HG02885 (cell line): ENCODE data around the gene TMTC2.
A peak's percentile ranks its signal among the peaks of the same experiment; 100 is the strongest.
"Not testable (repeated sequence)": the region's sequence is repeated elsewhere in the genome, so short reads cannot be mapped to it uniquely, and the experiment has no call there.

Experiments used
- ATAC-seq: cut with Tn5 transposase; IDR thresholded peaks from one replicate; pipeline ENCODE4 v1.9.1; 2021; ENCODE audit warnings: mild to moderate bottlenecking; ENCODE audit not compliant: unreplicated experiment, poor library complexity

The TMTC2 gene

DNA sequence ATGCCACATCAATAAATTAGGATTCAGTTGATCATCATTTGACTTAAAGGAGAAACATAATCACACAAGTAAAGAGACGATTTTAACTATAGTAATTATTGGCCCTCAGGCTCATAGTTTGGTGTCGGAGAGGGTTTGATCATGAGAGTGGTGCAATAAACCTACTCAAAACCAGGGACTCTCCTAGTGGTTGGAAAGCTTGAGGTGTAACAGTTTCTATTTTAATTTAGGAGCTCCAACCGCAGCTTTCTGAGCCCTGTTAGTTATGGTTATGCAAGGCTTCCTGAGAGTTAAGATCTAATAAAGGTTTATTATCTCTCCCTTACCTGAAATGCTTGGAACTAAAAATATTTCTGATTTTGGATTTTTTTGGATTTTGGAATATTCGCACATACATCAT is 36.4 kb downstream of the TMTC2 start:
- peak; percentile 89 for ATAC-seq

DNA sequence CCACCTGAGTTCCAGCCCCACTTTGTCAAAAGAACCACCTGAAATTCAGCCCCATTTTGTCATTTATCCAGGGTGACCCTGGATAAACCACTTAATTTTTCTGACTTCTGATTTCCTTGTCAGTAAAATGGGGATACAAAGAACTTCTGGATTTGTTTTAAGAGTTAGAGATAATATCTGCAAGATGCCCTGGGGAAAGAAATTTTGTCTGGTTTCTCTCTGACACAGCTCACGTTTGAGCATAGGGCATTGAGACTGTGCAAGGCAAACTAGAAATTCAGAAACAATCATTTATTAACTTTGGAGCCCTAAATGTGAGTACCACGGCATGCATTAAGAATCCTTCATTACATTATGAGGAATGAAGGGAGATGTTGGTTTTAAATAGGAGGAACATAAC is 37.2 kb downstream of the TMTC2 start:
- ATAC-seq: no peak

- no peak for ATAC-seq
Observed at GRCh38 chr12:82725741-82726140, 39.0 kb downstream of the TMTC2 start.

GRCh38 chr12:82727886-82728285 is 41.2 kb downstream of the TMTC2 start:
- ATAC-seq: no peak

DNA sequence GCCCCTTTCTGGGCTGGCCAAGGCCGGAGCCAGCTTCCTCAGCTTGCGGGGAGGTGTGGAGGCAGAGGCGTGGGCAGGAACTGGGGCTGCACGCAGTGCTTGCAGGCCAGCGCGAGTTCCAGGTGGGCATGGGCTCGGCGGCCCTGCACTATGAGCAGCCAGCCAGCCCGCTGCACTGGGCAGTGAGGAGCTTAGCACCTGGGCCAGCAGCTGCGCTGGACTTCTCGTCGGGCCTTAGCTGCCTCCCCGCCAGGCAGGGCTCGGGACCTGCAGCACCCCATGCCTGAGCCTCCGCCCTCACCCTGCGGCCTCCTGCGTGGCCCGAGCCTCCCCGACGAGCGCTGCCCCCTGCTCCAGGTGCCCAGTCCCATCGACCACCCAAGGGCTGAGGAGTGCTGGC is 42.0 kb downstream of the TMTC2 start:
- no peak for ATAC-seq

- no peak for ATAC-seq
Observed at GRCh38 chr12:82730953-82731459, 44.3 kb downstream of the TMTC2 start.

GRCh38 chr12:82740129-82741000 is 53.7 kb downstream of the TMTC2 start:
- ATAC-seq: no peak

- no peak for ATAC-seq
Observed at GRCh38 chr12:82745063-82745674, 58.5 kb downstream of the TMTC2 start.

DNA sequence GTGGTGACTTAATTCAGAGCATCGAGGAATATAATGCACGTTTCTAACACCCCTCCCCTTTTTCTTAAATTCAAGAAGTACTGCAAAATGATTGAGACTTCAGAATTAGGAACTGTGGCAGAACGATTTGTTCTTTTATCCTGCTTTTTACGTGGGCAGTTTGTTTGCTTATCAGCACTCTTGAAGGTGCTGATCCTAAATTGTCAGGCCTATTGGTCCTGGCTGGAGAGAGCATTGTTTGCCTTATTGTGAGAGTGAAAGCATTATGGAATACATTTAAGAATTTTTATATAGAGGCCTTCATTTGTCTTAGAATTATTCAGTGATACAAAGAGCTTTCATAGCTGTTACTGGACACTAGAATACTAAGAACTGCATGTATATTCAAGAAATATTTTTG is 59.1 kb downstream of the TMTC2 start:
- ATAC-seq: no peak

GRCh38 chr12:82746668-82747067 is 60.0 kb downstream of the TMTC2 start:
- ATAC-seq: no peak

GRCh38 chr12:82749015-82749414 is 62.3 kb downstream of the TMTC2 start:
- ATAC-seq: no peak

DNA sequence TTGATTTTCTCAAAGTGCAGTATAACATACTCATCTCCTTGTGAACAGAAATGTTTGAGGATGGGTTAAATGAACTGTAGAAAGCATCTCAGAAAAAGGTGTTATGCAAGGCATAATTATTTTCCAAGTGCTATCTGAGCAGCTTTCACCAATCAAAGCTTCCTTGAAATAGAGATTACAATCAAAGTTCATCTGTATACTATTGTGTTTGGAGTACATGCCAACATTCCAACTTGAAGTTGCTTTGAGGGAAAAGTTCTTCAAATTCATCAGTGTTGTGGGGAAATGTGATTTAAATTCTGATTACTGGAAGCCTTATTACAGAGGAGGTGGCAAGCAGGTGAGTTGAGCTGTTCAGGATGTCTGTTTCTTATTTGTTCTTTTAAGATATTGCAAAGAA is 68.2 kb downstream of the TMTC2 start:
- ATAC-seq: no peak

DNA sequence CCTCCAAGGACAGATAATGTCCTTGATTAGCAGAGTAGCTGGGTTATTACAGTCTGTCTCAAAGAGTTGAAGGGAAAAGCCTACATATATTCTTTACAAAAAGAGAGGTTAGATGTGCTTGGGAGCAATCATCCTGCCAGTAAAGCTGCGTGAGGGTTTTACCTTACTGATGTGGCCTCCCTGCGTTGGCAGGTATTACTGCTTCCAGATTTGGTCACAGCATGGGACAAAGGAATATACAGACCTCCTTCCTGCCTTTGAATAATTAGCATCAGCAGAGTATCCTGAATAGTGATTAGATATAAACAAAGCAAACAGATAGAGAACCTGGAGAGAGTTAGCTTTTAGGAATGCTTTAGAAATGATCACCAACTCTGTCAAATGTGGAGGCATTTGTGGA is 69.6 kb downstream of the TMTC2 start:
- ATAC-seq: no peak

GRCh38 chr12:82757059-82757458 is 70.4 kb downstream of the TMTC2 start:
- ATAC-seq: no peak

DNA sequence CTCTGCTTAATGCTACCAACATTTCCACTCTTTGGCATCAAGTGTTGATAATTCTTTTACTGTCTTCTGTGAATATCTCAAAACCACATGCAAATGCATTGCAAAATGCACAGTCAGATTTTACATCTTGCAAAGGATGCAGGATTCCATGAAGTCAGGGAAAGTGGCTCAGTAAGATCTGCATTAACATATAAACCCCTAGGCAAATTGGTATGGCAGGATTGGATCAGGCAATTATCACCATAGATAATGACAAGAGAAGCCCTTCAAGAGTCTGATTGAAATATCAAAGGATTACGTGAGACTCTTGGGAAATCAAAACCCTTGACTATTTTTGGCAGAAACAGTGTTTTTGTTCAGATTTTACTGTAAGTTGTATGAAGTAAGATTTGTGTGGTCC is 71.0 kb downstream of the TMTC2 start:
- no peak for ATAC-seq

DNA sequence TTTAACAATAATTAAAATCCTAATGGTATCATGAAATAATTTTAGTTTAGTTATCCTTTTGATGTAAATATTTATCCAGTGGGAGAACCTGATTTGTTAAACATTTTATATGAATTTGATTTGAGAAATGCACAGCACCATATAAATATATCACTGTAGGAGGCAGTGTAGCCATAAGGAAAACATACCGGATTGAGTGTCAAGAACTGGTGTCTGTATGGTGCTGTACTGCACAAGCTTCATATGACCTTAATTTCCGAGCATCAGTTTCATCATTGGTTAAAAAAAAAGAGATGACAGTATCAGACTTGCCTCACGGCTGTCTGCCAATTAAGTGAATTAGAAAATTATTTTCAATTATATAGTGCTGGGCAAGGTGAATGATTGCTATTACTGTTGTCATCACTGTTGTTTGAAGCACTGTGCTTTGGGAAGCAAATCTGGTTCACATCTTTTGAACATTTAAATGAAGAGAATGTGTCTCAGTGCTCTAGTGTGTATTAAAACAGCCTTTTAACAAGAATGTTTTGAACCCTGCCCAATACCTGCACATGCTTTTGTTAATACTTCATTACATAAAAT is 72.1 kb downstream of the TMTC2 start:
- ATAC-seq: no peak

GRCh38 chr12:82760423-82760822 is 73.7 kb downstream of the TMTC2 start:
- no peak for ATAC-seq

GRCh38 chr12:82765206-82765605 is 78.5 kb downstream of the TMTC2 start:
- ATAC-seq: not testable (repeated sequence)

DNA sequence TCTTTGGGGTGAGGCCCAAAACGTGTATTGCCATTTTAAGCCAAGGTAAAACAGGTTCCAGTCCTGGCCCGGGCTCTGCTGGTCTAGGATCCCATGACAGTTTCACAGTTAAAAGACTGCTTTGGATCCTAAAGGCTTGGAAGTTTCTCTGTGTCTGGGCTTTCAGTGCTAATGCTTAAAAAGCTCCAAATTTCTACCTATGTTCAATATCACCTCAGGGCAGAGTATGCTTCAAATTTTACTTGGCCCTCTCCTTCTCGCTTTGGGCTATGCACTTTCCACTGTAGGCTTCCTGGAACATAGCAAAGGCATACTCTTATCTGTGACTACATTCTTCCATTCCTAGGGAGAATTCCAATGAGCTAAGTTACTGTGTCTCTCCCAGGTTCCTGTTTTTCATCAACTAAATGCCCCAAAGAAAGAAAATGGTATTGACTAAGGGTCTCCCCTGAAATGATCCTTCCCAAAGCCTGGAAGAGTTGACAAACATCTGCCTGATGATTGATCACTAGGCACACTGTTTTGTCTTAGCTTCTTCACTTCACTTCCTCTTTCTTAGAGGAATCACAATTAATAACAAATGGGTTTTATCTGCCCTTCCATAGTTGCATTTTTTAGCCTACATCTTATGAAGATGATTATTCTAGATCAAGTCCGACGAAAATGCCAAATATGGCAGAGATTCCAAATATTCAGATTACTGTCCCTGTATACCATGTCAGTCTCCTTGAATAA is 79.4 kb downstream of the TMTC2 start:
- ATAC-seq: no peak

DNA sequence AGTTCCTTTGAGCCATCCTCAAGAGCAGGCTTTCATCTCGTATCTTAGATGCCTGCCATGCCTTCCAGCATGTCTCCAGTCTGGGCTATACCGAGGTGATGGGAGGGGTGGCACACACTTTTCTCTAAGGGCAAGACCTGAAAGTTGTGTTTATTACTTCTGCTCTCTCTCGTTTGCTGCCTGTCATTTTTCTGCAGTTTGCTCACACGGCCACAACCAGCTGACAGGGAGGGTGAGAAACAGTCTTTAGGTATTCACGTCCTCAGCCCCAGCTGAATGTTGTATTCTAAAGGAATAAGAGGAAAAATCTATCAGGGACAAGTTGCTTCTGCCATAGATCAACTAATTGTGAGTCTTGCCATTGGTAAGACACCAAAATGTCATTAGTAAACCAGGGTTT is 88.0 kb downstream of the TMTC2 start:
- ATAC-seq: no peak

DNA sequence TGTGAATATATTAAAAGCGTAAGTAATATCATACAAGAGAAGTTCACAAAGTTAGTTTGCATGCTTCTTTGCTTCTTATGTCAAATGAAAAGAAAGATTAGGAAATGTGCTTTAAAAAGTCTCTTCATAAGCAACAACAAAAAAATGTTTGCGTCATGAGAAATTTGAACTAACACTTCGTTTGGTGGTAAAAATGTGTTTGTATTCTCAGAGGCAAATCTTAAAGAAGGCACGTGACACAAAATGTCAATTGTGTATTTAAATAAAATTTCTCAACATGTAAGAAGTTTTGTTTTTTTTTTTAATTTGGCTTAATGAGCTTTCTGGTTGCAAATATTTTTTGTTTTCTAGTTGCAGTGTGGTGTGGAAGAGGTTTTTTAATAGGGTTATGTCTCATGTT is 93.8 kb downstream of the TMTC2 start:
- ATAC-seq: no peak
